ENCODE data around the gene OLA1. TPM values are rescaled to one million over a fixed set of nuclear protein-coding genes. Genes with fewer than 3 reads are reported as not detected.

The OLA1 gene
- total RNA-seq, 1 experiment from 2014 or later = 263 TPM

GRCh38 chr2:174174741-174175140, 73.6 kb downstream of the OLA1 start:
- no peak overlapping the region for H3K4me3 ChIP-seq
- peaks cover 98% of the 10 kb centered on the region for H3K79me2 ChIP-seq (ENCODE audit: low read depth)
- peaks cover 42% of the 10 kb centered on the region for H3K9me3 ChIP-seq (ENCODE audit: insufficient read depth, low read depth)
- TF ChIP-seq, protein P1, sequence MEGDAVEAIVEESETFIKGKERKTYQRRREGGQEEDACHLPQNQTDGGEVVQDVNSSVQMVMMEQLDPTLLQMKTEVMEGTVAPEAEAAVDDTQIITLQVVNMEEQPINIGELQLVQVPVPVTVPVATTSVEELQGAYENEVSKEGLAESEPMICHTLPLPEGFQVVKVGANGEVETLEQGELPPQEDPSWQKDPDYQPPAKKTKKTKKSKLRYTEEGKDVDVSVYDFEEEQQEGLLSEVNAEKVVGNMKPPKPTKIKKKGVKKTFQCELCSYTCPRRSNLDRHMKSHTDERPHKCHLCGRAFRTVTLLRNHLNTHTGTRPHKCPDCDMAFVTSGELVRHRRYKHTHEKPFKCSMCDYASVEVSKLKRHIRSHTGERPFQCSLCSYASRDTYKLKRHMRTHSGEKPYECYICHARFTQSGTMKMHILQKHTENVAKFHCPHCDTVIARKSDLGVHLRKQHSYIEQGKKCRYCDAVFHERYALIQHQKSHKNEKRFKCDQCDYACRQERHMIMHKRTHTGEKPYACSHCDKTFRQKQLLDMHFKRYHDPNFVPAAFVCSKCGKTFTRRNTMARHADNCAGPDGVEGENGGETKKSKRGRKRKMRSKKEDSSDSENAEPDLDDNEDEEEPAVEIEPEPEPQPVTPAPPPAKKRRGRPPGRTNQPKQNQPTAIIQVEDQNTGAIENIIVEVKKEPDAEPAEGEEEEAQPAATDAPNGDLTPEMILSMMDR (conservative IDR thresholded peaks at IDR 0.05) = no peak
- TF ChIP-seq EZH2 (IDR thresholded peaks at IDR 0.05; ENCODE audit: low read depth) = no peak
- no peak overlapping the region for H3K27ac ChIP-seq
- H3K27me3 ChIP-seq (ENCODE audit: insufficient read depth, low read depth) = no peaks in the 10 kb centered on the region
- BruUV-seq (replicated peaks) = no TSS peak
- intact Hi-C loops (cut with micrococcal nuclease; ENCODE audit: unreplicated experiment) = no loop called here
- peaks cover 11% of the 10 kb centered on the region for H3F3A ChIP-seq (ENCODE audit: insufficient read depth, low read depth)
- H2AFZ ChIP-seq = no peak overlapping the region
- ChIA-PET CTCF (no interaction called here), POLR2A (ENCODE audit: unreplicated experiment) (no interaction called here)
- H4K20me1 ChIP-seq (ENCODE audit: insufficient read depth) = no peaks in the 10 kb centered on the region; the same call in 1 of the 2 replicates
- H3K36me3 ChIP-seq (ENCODE audit: low read depth) = peaks cover 49% of the 10 kb centered on the region
- H3K4me2 ChIP-seq = no peak overlapping the region
- H3K9me2 ChIP-seq (ENCODE audit: insufficient read depth) = no peaks in the 10 kb centered on the region
- H3K4me1 ChIP-seq (replicated peaks; ENCODE audit: insufficient read depth) = no peaks in the 10 kb centered on the region
- DNase-seq = no peak

DNA sequence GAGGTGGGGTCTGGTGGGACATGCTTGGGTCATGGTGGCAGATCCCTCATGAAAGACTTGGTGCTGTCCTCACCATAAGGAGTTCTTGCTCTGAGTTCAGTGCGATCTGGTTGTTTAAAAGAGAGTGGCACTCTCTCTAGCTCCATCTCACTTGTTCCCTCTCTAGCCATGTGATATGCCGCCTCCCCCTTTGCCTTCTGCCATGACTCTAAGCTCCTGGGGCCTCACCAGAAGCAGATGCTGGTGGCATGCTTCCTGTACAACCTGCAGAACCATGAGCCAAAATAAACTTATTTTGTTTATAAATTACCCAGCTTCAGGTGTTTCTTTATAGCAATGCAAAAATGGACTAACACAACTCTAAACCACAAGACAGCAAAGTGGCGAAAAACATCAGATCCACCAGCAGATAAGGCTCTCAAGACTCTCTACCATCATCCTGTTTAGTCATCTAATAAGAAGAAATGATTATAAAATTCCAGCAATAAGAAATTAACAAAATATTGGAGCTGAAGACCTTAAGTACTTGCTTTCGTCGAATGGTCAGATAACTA, 75.5 kb downstream of the OLA1 start:
- H3K9me3 ChIP-seq (ENCODE audit: insufficient read depth, low read depth) = peaks cover 52% of the 10 kb centered on the region
- no peaks in the 10 kb centered on the region for H3K27me3 ChIP-seq (ENCODE audit: insufficient read depth, low read depth)
- no peaks in the 10 kb centered on the region; the same call in 1 of the 2 replicates for H4K20me1 ChIP-seq (ENCODE audit: insufficient read depth)
- H3K4me1 ChIP-seq (replicated peaks; ENCODE audit: insufficient read depth) = no peaks in the 10 kb centered on the region
- DNase-seq = no peak
- intact Hi-C loops (cut with micrococcal nuclease; ENCODE audit: unreplicated experiment) = no loop called here
- H2AFZ ChIP-seq = no peak overlapping the region
- CTCF ChIA-PET = no interaction called here
- no peak overlapping the region for H3K27ac ChIP-seq
- H3K4me2 ChIP-seq = no peak overlapping the region
- no TSS peak for BruUV-seq (replicated peaks)
- H3K4me3 ChIP-seq = no peak overlapping the region
- POLR2A ChIA-PET (ENCODE audit: unreplicated experiment) = interaction anchor here (0.6 kb wide), 2 partner anchors 20 to 799 kb away, joined by 3 to 6 read pairs; no protein-coding TSS in a partner anchor
- H3K9me2 ChIP-seq (ENCODE audit: insufficient read depth) = no peaks in the 10 kb centered on the region
- no peak for TF ChIP-seq EZH2 (IDR thresholded peaks at IDR 0.05; ENCODE audit: low read depth)
- TF ChIP-seq, protein P1 (conservative IDR thresholded peaks at IDR 0.05) = no peak
- H3K79me2 ChIP-seq (ENCODE audit: low read depth) = peaks cover 99% of the 10 kb centered on the region
- peaks cover 67% of the 10 kb centered on the region for H3K36me3 ChIP-seq (ENCODE audit: low read depth)
- H3F3A ChIP-seq (ENCODE audit: insufficient read depth, low read depth) = peaks cover 22% of the 10 kb centered on the region

DNA sequence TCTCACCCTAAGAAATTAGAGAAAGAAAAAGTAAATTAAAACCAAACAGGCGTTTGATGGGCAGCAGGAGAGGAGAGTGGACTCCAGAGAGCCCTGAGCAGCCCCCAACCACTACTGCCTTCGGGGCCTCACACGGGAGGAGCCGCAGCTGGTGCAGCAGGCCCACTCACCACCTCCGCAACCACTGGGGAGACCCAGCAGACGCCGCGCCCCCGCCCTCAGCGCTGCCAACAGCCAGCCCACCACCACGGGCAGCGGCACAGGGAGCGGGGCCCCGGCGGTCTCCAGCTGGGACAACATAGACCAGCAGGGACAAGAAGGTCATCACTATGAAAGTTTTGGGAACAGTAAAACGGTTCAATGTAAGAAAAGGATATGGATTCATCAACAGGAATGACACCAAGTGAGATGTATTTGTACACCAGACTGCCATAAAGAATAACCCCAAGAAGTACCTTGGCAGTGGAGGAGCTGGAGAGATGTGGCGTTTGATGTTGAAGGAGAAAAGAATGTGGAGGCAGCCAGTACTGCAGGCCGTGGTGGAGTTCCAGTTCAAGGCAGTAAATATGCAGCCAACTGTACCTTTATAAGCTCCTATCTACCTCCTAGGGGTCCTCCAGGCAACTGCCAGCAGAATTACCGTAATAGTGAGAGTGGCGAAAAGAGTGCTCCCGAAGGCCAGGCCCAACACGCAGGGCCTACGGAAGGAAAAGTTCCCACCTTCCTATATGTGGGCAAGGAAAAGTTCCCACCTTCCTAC, 76.5 kb downstream of the OLA1 start:
- Histone ChIP-seq H3K9me2 (ENCODE audit: insufficient read depth) (no peaks in the 10 kb centered on the region), H2AFZ (no peak overlapping the region), H3K4me2 (no peak overlapping the region), H4K20me1 (ENCODE audit: insufficient read depth) (no peaks in the 10 kb centered on the region; the same call in 1 of the 2 replicates), H3K36me3 (ENCODE audit: low read depth) (peaks cover 70% of the 10 kb centered on the region), H3K4me1 (replicated peaks; ENCODE audit: insufficient read depth) (no peaks in the 10 kb centered on the region), H3K4me3 (no peak overlapping the region), H3K27ac (no peak overlapping the region), H3K27me3 (ENCODE audit: insufficient read depth, low read depth) (no peaks in the 10 kb centered on the region), H3K9me3 (ENCODE audit: insufficient read depth, low read depth) (peaks cover 52% of the 10 kb centered on the region), H3F3A (ENCODE audit: insufficient read depth, low read depth) (peaks cover 16% of the 10 kb centered on the region), H3K79me2 (ENCODE audit: low read depth) (peaks cover 97% of the 10 kb centered on the region)
- CTCF ChIA-PET = no interaction called here
- TF ChIP-seq EZH2 (IDR thresholded peaks at IDR 0.05; ENCODE audit: low read depth) = no peak
- TF ChIP-seq, protein P1 (conservative IDR thresholded peaks at IDR 0.05) = no peak
- BruUV-seq (replicated peaks) = no TSS peak
- POLR2A ChIA-PET (ENCODE audit: unreplicated experiment) = interaction anchor here (0.6 kb wide), 1 partner anchor 83 kb away, joined by 4 read pairs; no protein-coding TSS in a partner anchor
- no peak for DNase-seq
- intact Hi-C loops (cut with micrococcal nuclease; ENCODE audit: unreplicated experiment) = no loop called here

All from PC-9 (cell line).